HG02623 (cell line): ENCODE measurements around the gene FUNDC1.

Source experiments
- ATAC-seq: cut with Tn5 transposase; IDR thresholded peaks from one replicate; pipeline ENCODE4 v1.9.1; 2021; ENCODE audit warnings: moderate library complexity; ENCODE audit not compliant: unreplicated experiment

The FUNDC1 gene

DNA sequence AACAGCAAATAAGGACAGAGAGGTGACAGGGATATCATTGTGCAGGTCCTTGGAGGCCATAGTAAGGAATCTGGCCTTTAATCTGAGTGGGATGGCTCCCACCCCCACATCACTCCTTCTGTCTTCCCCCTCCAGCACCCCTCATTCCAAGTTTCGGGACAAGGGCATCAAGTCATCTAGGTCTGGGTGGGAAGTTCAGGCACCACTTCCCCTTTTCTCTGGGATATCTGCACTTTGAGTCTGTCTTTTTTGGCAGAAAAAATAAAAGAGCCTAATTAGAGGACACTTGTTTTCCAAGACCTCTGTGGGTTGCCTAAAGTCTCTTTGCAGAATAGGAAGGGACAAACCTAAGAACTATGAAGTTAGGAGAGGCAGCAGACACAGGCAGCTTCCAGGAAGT lies 60.1 kb downstream of the FUNDC1 start:
- ATAC-seq: no peak

DNA sequence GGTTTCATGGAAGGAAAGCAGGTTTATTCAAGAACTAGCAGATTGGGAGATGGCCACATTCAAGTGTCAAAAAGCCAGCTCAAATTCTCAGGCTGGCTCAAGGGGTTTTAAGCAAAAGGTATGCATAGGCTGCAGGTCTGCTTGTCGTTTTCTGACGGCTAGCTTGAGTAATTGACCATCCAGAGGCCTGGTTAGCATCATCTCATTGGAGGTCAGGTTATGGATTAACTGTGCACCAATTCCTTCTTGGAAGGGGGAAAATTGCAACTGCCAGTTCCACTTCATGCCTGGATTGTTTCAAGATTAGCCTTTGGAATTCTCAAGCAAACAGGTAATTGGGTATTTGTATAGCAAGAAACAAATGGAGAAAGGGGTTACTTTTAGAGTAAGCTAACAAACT lies 62.1 kb downstream of the FUNDC1 start:
- ATAC-seq: no peak

GRCh38 chrX:44474410-44474809 lies 68.2 kb downstream of the FUNDC1 start:
- ATAC-seq: no peak
